CD4-positive, alpha-beta memory T cell (primary cell): ENCODE measurements around the gene A1BG. TPM values are rescaled to one million over a fixed set of nuclear protein-coding genes. Genes with fewer than 3 reads are reported as not detected.

Experiments
- CTCF ChIA-PET: fragments of 350-600 bp; sonication (Branson Sonifier 250); formaldehyde crosslinking; loops from one replicate; lab custom pipeline; 2021; ENCODE audit warnings: inconsistent platforms; ENCODE audit not compliant: partially characterized antibody; lab: Charles Lee
- POLR2A ChIA-PET: fragments of 350-600 bp; sonication (Branson Sonifier 250); formaldehyde crosslinking; loops from one replicate; lab custom pipeline; 2021; ENCODE audit not compliant: partially characterized antibody; lab: Charles Lee
- DNase-seq, 5 donors: peaks; one replicate each; pipeline versions ENCODE4 v3.0.0 to v3.0.0-alpha.2; 2020 to 2022; ENCODE audit warnings: mixed read lengths in 1 of 5
- H3K27ac ChIP-seq: one replicate; pipeline ENCODE4 v1.7.0; 2013; ENCODE audit warnings: low read depth, low read length
- H3K27me3 ChIP-seq: 2 replicates; pipeline ENCODE4 v1.7.0; 2013; ENCODE audit warnings: mild to moderate bottlenecking, low read length, moderate library complexity; ENCODE audit not compliant: insufficient read depth
- H3K36me3 ChIP-seq: 2 replicates; pipeline ENCODE4 v1.7.0; 2013; ENCODE audit warnings: mild to moderate bottlenecking, low read length, moderate library complexity; ENCODE audit not compliant: insufficient read depth
- H3K4me1 ChIP-seq: 2 replicates; pipeline ENCODE4 v1.7.0; 2013; ENCODE audit warnings: mild to moderate bottlenecking, low read length, moderate library complexity; ENCODE audit not compliant: insufficient read depth
- H3K4me3 ChIP-seq, 2 donors: one replicate each; pipeline ENCODE4 v1.7.0; 2013; ENCODE audit warnings: low read length in 2 of 2, mild to moderate bottlenecking in 1 of 2
- H3K9me3 ChIP-seq, 2 donors: one replicate each; pipeline ENCODE4 v1.7.0; 2013; ENCODE audit warnings: low read length in 2 of 2, control low read depth in 1 of 2; ENCODE audit not compliant: control insufficient read depth in 1 of 2
- H3K27ac Mint-ChIP-seq, 7 donors: one replicate each; pipeline ENCODE4 v1.8.0; 2020 to 2021; ENCODE audit warnings: mixed read lengths in 7 of 7, mild to moderate bottlenecking in 6 of 7, inconsistent platforms in 3 of 7, moderate library complexity in 3 of 7
- H3K27me3 Mint-ChIP-seq, 2 donors: one replicate each; pipeline ENCODE4 v1.8.0; 2020 to 2021; ENCODE audit warnings: mixed read lengths in 2 of 2
- H3K36me3 Mint-ChIP-seq, 2 donors: one replicate each; pipeline ENCODE4 v1.8.0; 2020 to 2021; ENCODE audit warnings: mixed read lengths in 2 of 2, inconsistent platforms in 1 of 2, mild to moderate bottlenecking in 1 of 2
- H3K4me1 Mint-ChIP-seq, 4 donors: one replicate each; pipeline ENCODE4 v1.8.0; 2020 to 2021; ENCODE audit warnings: mixed read lengths in 4 of 4, mild to moderate bottlenecking in 1 of 4
- H3K4me3 Mint-ChIP-seq, 8 donors: one replicate each; pipeline ENCODE4 v1.8.0; 2020 to 2021; ENCODE audit warnings: mixed read lengths in 8 of 8, mild to moderate bottlenecking in 7 of 8, moderate library complexity in 6 of 8, inconsistent platforms in 3 of 8
- H3K9me3 Mint-ChIP-seq, 8 donors: one replicate each; pipeline ENCODE4 v1.8.0; 2020 to 2021; ENCODE audit warnings: mixed read lengths in 8 of 8, mild to moderate bottlenecking in 5 of 8, inconsistent platforms in 3 of 8, moderate library complexity in 1 of 8
- intact Hi-C: fragments of 100-400 bp; cut with micrococcal nuclease; formaldehyde crosslinking; loops from one replicate; pipeline ENCODE4 v1.15.1; 2023
- polyA plus RNA-seq, 2 donors: library from polyadenylated mRNA; unstranded; fragments of 300-500 nt; fragmentation: Illumina TruSeq; gene quantifications; one replicate each; pipeline ENCODE4 v1.2.3, GENCODE V29; 2021
- total RNA-seq, 2 experiments: library from RNA; stranded (reverse); gene quantifications; one replicate each; pipeline ENCODE4 v1.2.3, GENCODE V29; 2021

A1BG gene
- total and polyA plus RNA-seq, 4 experiments from 2014 or later, result 15.8 to 47.9 (median 31.8) TPM

- Mint-ChIP-seq H3K27ac (peak overlapping the region in 2 of 7 donors; percentile 17 to 30), H3K36me3 (no peaks in the 10 kb centered on the region), H3K27me3 (no peaks in the 10 kb centered on the region), H3K4me1 (peaks cover 2 to 29% (median 10%) of the 10 kb centered on the region in 4 donors), H3K9me3 (no peaks in the 10 kb centered on the region), H3K4me3 (peak overlapping the region; percentile 23 to 74 (median 59))
- DNase-seq, result no peak
- Histone ChIP-seq H3K27me3 (no peaks in the 10 kb centered on the region), H3K9me3 (no peaks in the 10 kb centered on the region), H3K4me3 (peak overlapping the region in 1 of 2 donors; percentile 47), H3K4me1 (peaks cover 24% of the 10 kb centered on the region), H3K36me3 (no peaks in the 10 kb centered on the region), H3K27ac (no peak overlapping the region)
- ChIA-PET CTCF (no interaction called here), POLR2A (interaction anchor here (0.7 to 2.2 kb wide), 11 partner anchors 10 to 588 kb away, joined by 3 to 22 read pairs (median 4); partner anchors contain the start of genes ZNF274, ZNF584 and ZNF586)
- intact Hi-C loops, result no loop called here
Measured at GRCh38 chr19:58356766-58357480, 3.6 kb upstream of the A1BG start.

- peaks cover 0 to 25% (median 7%) of the 10 kb centered on the region in 4 donors for H3K4me1 Mint-ChIP-seq
- intact Hi-C loops, result no loop called here
- Histone ChIP-seq H3K27me3 (no peaks in the 10 kb centered on the region), H3K27ac (no peak overlapping the region), H3K4me3 (peak overlapping the region in 1 of 2 donors; percentile 47), H3K9me3 (no peaks in the 10 kb centered on the region), H3K36me3 (no peaks in the 10 kb centered on the region), H3K4me1 (peaks cover 18% of the 10 kb centered on the region)
- peak overlapping the region; percentile 29 to 74 (median 60) for H3K4me3 Mint-ChIP-seq
- H3K9me3 Mint-ChIP-seq, result no peaks in the 10 kb centered on the region
- POLR2A ChIA-PET, result interaction anchor here (1.0 to 2.2 kb wide), 10 partner anchors 9 to 587 kb away, joined by 3 to 22 read pairs (median 4); partner anchors contain the start of genes ZNF274, ZNF584 and ZNF586
- peak; percentile 45 to 50 (median 46) for DNase-seq
- CTCF ChIA-PET, result no interaction called here
- peak overlapping the region in 1 of 7 donors; percentile 51 for H3K27ac Mint-ChIP-seq
- no peaks in the 10 kb centered on the region for H3K36me3 Mint-ChIP-seq
- no peaks in the 10 kb centered on the region for H3K27me3 Mint-ChIP-seq
Measured at GRCh38 chr19:58355908-58356765, 2.8 kb upstream of the A1BG start.

GRCh38 chr19:58355215-58355796 lies 2.0 kb upstream of the A1BG start:
- Mint-ChIP-seq H3K36me3 (peaks cover 0 to 2% of the 10 kb centered on the region in 2 donors), H3K9me3 (no peaks in the 10 kb centered on the region), H3K4me3 (peak overlapping the region in 5 of 8 donors; percentile 13 to 72 (median 61)), H3K27me3 (no peaks in the 10 kb centered on the region), H3K27ac (peak overlapping the region in 1 of 7 donors; percentile 68), H3K4me1 (peaks cover 0 to 25% (median 7%) of the 10 kb centered on the region in 4 donors)
- no peak overlapping the region for H3K4me3 ChIP-seq
- no peaks in the 10 kb centered on the region for H3K9me3 ChIP-seq
- CTCF ChIA-PET, result no interaction called here
- H3K27me3 ChIP-seq, result no peaks in the 10 kb centered on the region
- POLR2A ChIA-PET, result interaction anchor here (1.1 to 2.2 kb wide), 3 partner anchors 8 to 49 kb away, joined by 3 to 22 read pairs (median 3); no protein-coding TSS in a partner anchor
- no peak overlapping the region for H3K27ac ChIP-seq
- DNase-seq, result no peak
- intact Hi-C loops, result no loop called here
- no peaks in the 10 kb centered on the region for H3K36me3 ChIP-seq
- H3K4me1 ChIP-seq, result peaks cover 18% of the 10 kb centered on the region

- CTCF ChIA-PET, result no interaction called here
- intact Hi-C loops, result no loop called here
- Mint-ChIP-seq H3K4me1 (peaks cover 2 to 25% (median 9%) of the 10 kb centered on the region in 4 donors), H3K9me3 (no peaks in the 10 kb centered on the region), H3K4me3 (no peak overlapping the region), H3K27ac (no peak overlapping the region), H3K27me3 (peaks cover 0 to 2% of the 10 kb centered on the region in 2 donors), H3K36me3 (peaks cover 0 to 4% of the 10 kb centered on the region in 2 donors)
- Histone ChIP-seq H3K36me3 (no peaks in the 10 kb centered on the region), H3K4me3 (no peak overlapping the region), H3K27me3 (no peaks in the 10 kb centered on the region), H3K27ac (no peak overlapping the region), H3K4me1 (peaks cover 18% of the 10 kb centered on the region), H3K9me3 (no peaks in the 10 kb centered on the region)
- POLR2A ChIA-PET, result interaction anchor here (0.9 kb wide), 1 partner anchor 8 kb away, joined by 3 read pairs; no protein-coding TSS in a partner anchor
- DNase-seq, result no peak
Measured at GRCh38 chr19:58354478-58355030, 1.3 kb upstream of the A1BG start.

GRCh38 chr19:58353717-58354477 lies 605 bp upstream of the A1BG start:
- peaks cover 18% of the 10 kb centered on the region for H3K4me1 ChIP-seq
- H3K4me3 ChIP-seq, result no peak overlapping the region
- no peak overlapping the region for H3K27ac ChIP-seq
- ChIA-PET CTCF (no interaction called here), POLR2A (interaction anchor here (0.9 kb wide), 1 partner anchor 9 kb away, joined by 3 read pairs; no protein-coding TSS in a partner anchor)
- Mint-ChIP-seq H3K27me3 (peaks cover 0 to 2% of the 10 kb centered on the region in 2 donors), H3K36me3 (peaks cover 0 to 7% of the 10 kb centered on the region in 2 donors), H3K4me3 (no peak overlapping the region), H3K9me3 (no peaks in the 10 kb centered on the region), H3K27ac (peak overlapping the region in 1 of 7 donors; percentile 12), H3K4me1 (peaks cover 2 to 25% (median 11%) of the 10 kb centered on the region in 4 donors)
- H3K36me3 ChIP-seq, result no peaks in the 10 kb centered on the region
- intact Hi-C loops, result no loop called here
- H3K27me3 ChIP-seq, result no peaks in the 10 kb centered on the region
- no peaks in the 10 kb centered on the region for H3K9me3 ChIP-seq
- no peak for DNase-seq

GRCh38 chr19:58351990-58352755 lies 1.1 kb downstream of the A1BG start:
- CTCF ChIA-PET, result no interaction called here

More at GRCh38 chr19:58351990-58352755, 1.1 kb downstream of the A1BG start:
- peaks cover 0 to 2% of the 10 kb centered on the region in 2 donors for H3K27me3 Mint-ChIP-seq
- no peaks in the 10 kb centered on the region for H3K9me3 Mint-ChIP-seq
- DNase-seq, result no peak
- H3K27me3 ChIP-seq, result no peaks in the 10 kb centered on the region
- peak overlapping the region in 1 of 7 donors; percentile 38 for H3K27ac Mint-ChIP-seq
- no peaks in the 10 kb centered on the region for H3K9me3 ChIP-seq
- no peak overlapping the region for H3K4me3 ChIP-seq
- no peaks in the 10 kb centered on the region for H3K36me3 ChIP-seq
- no peak overlapping the region for H3K27ac ChIP-seq
- peaks cover 0 to 7% of the 10 kb centered on the region in 2 donors for H3K36me3 Mint-ChIP-seq
- POLR2A ChIA-PET, result interaction anchor here (1.2 to 6.8 kb wide), 2 partner anchors 11 to 30 kb away, joined by 3 to 77 read pairs; partner anchors contain the start of gene ZNF497
- H3K4me1 Mint-ChIP-seq, result peaks cover 8 to 38% (median 21%) of the 10 kb centered on the region in 4 donors
- H3K4me3 Mint-ChIP-seq, result no peak overlapping the region
- intact Hi-C loops, result no loop called here
- H3K4me1 ChIP-seq, result peaks cover 26% of the 10 kb centered on the region
